Stimulated activated CD4-positive, alpha-beta T cell treated with anti-CD3 and anti-CD28 coated beads, Interleukin-2, amount 100 ng/mL, for 24 hours (primary cell): ENCODE data around the gene RIT2.

Source experiments
- DNase-seq, 2 donors: peaks; one replicate each; pipeline ENCODE4 v3.0.0-alpha.2; 2020

Gene RIT2

DNA sequence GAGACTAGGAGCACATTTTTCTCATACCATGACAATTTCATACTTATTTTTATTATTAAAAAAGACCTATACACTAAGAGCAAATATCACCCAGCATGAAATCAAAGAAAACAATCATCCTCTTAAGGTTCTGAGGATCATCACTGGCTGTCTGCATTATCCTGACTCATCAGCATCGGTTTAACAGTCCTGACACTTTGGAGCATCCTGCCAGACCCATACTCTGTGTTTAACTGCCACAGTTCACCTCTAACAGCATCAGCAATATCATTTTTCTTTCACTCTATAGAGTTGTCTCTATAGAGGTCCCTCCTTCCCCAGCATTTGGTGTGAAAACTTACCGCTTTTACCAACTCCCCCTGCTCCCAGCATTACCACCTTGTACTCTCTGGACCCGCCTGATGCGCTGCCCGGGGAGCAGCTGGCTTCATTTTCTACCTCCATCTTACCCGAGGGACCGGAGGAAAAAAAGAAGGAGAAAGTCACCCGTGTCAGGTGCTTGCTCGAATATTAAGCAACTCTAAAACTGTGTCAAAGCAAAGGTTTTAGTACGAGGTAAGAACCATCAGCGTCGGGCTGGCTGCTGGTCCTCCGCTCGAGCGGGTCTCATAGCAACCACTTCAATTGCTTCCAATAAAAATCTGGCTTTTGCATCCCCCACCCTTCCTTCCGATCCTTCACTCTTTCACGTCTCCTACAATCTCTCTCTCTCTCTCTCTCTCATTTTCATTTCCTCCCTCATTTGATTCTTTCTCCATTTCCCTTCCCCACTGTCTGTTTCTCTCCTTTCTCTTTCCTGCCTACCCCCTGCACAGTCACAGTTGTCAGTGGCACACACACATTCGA is at the start of gene RIT2:
Gene RIT2 (minus strand): TSS at position 610 of the 846 bp plus-strand sequence.
- no peak for DNase-seq

DNA sequence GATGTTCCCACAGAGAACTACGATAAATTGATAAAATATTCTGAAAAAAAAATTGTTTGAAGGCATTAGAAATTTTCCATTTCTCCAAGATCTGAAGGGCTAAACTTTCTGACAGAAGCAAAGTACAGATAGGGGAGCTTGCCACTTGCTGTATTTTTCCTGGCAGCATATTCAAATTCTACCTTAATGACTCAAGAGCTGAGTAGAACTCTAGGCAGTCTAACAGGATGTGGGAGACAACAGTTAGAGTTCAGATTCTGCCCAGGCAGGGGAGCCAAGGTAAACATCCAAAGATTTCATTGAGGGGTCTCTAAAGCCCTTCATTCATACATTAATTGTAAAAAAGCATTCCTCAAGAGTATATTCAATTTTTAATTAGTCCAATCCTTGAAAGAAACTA is 46.0 kb upstream of the RIT2 start:
- no peak for DNase-seq

DNA sequence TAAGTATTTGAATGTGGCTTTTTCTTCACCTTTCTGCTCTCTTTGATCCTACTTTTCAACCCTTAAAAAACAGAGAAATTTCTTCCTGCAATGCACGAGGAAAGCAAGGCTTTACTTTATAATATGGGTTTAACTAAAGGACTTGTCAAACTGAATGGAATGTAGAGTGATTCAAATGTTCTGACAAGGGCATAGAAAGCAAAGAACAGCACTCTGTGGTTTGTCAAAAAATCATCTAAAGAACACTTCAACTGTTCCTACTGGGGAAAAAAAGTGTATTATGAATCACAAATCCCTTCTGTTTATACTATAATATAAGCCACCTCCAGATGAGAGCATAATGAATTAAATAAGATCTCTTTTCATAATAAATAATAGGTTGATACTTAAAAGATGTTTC is 45.0 kb upstream of the RIT2 start:
- no peak for DNase-seq

DNA sequence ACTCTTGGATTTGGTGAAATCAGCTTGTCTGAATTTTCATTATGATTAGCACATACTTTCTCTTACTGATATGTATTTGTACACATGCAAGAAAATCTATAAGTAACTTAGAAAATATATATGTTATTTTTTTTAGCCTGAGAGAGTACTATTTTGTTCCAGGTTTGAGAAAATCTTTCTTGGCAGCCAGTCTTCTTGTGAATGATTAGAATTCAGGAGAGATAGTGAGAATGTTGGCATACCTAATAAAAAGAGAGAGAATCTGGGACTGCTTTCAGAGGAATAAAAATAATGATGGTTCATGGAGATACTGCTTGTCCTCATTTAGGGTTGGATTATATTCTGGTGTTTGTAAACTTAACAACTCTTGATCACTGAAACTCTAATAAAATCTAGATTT is 44.4 kb upstream of the RIT2 start:
- DNase-seq, result no peak

DNA sequence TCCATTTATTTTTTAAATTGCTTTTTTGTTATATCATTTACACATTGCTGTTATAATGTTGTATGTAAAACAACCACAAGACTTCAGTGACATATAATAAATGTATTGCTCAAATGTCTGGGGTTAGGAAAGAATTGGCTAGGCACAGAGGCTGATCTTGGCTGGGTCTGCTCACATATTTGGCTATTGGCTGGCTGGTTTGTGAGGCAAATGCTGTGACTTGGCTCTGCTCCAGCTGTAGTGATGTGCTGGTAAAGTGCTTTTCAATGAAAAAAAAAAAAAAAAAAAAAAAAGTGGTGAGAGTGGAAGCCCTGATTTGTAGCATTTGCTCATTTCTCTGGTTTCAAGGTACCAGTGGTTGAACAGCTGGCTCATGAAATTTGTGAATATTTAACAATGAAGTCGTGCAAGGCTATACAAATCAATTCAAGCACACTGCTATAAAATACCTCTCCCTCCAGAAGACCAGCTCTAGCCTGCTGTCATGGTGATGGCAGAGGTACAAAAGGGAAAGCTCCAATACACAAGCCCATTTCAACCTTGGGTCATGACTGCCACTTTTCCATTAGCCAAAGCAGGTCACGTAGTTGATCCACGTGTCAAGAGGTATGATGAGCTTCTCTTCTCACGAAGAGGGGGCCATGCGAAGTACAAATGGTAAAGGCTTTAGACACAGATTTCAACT is 43.7 kb upstream of the RIT2 start:
- no peak for DNase-seq

DNA sequence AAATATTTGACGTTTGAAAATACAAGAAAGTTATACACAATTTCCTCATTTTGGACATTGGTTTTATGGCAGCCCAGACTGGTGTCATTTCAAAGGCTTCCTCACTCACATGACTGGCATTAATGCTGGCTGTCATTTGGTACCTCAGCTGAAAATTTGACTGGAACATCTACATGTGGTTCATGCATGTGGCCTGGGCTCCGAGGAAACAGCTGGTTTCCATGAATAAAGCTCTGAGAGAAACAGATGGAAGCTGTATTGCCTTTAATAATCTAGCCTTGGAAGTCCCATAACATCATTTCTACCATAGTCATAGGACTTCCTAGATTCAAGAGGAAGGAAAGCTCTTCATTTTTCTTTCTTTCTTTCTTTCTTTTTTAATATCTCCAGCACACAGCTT is 42.9 kb upstream of the RIT2 start:
- no peak for DNase-seq

DNA sequence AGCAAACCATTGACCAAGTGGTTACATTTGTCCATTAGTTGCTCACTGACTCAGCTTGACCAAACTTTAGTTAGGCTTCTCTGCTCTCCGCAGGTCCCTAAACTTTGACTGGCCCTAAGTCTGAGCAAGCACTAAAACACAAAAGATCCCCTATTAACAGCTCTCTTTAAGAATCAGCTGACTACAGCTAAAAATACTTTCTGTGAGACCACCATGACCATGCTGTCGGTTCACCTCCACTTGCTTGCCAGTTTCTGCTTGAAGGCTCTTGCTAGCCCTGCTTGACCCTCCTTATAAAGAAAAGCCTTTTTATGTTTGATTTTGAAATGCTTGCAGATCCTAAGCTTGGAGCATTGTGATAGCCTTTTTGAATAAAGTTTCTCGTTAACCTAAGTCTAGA is 40.4 kb upstream of the RIT2 start:
- no peak for DNase-seq

DNA sequence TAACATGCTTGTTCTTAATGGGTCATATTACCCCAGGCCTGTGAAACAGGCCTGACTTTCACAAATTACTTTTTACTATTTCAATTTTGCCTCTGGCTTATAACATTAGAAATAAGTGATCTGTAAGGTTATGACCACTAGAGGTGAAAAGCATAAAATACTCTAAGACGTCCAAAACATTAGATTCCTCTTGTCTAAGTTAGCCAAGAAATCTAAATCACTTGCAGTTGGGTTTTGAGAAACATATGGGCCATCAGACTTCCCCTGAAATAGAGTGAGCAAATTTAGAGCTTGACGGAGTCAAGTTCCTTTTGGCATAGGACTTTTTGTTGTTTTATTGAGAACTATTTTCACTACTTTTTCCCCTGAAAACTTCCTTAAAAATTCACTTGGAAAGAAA is 32.7 kb upstream of the RIT2 start:
- no peak for DNase-seq

DNA sequence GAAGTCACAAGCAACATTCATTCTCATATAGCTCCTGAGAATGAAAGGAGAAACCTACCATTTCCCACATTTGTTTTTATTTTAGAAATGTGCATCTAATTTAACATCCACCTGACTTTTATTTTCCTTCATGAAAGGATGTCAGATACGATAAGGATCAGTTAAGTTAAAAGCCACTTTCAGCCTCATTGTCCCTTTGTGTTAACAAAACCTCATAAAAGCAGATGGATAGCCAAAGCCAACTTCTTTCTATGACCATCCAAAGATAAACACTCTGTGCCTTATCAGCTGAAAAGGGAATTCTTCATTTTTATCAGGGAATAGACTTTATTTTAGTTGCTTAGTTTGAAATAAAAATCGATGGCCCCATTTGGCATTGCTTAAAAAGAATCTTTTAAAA is 25.7 kb upstream of the RIT2 start:
- no peak for DNase-seq

DNA sequence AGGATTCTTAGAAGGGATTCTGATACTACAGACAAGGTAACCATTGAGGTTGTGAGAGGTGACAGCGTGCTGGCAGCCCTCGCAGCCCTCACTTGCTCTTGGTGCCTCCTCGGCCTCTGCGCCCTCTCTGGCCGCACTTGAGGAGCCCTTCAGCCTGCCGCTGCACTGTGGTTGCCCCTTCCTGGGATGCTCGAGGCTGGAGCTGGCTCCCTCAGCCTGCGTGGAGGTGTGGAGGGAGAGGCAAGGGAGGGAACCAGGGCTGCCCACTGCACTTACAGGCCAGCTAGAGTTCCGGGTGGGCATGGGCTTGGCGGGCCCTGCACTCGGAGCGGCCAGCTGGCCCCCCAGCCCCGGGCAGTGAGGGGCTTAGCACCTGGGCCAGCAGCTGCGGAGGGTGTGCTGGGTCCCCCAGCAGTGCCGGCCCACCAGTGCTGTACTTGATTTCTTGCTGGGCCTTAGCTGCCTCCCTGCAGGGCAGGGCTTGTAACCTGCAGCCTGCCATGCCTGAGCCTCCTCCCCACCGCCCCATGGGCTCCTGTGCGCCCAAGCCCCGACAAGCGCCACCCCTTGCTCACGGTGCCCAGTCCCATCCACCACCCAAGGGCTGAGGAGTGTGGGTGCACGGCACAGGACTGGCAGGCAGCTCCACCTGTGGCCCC is 23.9 kb upstream of the RIT2 start:
- DNase-seq, result no peak

DNA sequence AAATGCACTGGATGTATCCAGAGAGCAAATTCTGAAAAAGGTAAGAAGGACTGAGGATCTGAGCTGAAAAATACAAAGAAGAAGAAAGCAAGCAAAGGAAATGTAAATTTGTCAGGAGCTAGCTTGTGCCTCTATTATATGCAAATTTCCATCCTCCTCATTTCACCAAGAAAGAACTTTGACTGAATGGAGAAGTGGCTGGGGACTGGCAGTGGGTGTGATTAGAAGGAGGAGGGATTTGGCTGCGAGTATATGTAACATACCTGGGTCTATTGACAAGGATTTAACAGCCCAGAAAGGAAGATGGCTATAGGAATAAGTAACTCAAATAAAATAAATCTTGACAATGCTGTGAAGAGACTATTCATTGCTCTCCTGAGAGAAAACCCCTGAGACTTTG is 19.4 kb upstream of the RIT2 start:
- no peak for DNase-seq

DNA sequence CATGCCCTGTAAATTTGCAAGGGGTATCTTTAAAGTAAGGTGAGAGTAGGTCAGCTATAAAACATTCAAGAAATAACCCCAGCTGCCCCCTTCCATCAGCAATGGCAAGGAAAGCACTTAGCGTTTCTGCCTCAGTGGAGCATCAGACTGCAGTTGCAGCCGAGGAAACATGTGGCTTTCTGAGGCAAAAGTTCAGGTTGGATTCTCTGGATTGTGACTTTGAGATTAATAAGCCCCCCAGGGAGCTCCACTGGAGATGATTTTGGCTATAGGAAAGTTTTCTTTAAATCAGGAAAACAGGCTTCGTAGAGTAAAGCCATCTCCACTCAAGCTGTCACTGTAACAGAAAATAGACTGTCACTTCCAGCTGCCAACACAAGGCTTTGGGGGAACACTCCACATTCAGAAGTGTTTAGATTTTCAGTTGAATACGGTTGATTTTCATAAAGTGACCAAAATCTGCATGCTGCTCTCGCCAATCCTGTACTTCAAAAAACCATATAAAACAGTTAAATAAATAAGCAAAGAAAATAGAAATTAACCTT is 15.3 kb upstream of the RIT2 start:
- DNase-seq, result no peak

DNA sequence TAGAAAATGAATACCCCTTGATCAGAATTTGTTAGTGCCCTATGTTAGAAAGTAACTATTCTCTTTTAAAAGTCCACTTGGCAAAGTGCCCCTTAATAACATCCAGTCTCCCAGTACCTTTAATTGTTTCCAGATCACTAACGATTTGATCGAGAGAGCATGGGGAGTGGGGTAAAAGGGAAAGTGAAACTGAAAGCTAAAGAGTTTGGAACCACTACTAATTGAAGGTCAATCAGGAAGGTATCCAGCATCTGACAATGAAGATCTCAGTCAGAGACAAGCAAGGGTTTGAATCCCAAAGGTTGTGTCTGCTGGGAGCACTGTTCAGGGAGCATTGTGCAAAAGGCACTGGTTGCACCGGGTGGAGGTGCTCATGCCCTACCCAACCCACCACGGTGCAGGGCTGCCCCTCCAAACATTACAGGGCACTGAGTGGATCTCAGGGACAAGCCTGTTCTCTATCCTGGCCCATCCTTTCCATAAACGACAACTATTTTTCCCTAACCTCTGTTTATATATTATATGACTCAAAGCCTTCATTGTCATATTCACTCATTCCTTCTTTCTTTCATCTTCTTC is 14.6 kb upstream of the RIT2 start:
- DNase-seq, result no peak

DNA sequence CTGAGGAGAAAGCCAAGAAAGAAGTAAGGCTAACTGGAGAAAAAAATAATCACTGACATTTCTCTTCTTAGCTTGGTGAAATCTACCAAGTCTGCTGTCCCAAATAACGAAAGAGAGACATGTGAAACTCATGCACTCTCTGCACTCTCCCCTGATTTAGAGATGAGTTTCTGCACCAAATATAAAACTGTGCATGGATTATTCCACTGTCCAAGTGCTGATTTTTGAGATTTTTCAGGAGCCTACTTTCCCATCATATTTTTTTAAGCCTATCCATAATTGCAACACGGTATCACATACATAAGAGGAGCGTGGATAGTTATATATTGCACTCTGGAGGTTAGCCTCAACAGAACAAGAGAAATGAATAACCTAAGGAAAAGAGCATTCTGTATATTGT is 10.0 kb upstream of the RIT2 start:
- DNase-seq, result no peak

DNA sequence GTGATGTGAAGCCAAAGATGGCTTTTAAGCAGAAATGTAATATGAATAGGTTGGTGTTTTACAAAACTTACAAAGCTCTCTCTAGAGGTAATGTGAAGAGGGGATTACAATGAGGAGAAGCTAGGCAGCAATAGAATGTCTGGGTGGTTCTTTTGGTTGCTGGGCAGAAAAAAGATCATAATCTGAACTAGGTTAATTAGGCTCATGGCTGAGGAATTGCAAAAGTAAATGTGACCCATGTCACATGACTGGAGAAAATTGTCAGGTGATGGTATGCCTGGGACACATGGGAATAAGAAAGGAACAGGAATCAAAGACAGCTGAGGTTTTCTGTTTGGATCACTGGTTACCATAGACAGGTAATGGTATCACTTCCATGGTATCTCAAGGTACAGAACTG is 7.5 kb upstream of the RIT2 start:
- DNase-seq, result no peak

DNA sequence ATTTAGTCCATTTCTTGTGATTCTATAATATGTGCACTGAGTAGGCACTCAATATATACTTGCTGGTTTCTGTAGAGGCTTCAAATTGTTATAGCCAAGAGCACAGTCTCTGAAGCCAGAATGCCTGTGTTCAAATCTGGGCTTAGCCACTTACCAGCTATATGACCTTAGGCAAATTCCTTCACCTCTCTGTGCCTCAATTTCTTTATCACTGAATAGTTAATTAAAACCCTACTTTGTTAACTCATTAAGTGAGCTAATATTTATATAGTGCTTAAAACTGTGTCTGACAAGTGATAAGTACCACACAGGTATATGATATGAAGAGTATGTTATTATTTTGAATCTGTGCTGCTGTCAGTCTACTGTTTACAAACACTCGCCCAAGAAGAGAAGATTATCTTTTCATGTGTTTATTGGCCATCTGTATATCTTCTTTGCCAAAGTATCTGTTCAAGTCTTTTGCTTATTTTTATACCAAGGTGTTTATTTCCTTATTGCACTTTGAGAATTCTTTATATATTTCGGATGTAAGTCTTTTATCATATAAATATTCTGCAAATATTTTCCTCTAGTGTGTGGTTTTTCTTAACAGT is 1.3 kb upstream of the RIT2 start:
- DNase-seq, result no peak

DNA sequence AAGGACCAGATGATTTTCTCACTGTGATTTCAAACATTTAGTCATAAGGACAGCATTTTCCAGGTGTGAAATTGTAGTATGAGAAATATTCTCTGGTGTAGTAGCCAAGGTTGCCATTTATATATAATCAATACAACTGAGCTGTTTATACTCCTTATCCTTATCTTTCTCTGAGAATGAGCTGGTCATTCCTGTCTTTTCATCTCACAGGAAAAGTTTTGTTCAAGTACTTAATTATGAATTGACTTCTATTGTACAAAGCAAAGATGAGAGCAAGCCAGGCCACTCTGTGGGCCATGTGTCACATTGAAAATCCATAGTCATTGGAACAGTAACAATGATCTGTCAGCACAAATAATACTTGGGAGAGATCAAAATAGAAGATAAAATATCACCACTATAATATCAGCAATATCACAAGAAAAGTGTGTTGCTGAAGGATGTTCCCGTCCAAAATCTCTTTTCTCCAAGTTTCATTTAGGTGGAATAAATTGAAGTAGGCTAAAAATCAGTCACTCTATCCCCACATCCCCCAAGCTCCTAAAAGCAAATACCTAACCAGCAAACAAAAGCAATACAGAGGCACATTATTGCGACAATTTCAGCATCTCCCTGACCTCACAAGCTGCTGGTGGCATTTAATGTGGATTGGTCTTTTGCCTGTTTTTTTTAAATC is 2.1 kb downstream of the RIT2 start:
- DNase-seq, result no peak

DNA sequence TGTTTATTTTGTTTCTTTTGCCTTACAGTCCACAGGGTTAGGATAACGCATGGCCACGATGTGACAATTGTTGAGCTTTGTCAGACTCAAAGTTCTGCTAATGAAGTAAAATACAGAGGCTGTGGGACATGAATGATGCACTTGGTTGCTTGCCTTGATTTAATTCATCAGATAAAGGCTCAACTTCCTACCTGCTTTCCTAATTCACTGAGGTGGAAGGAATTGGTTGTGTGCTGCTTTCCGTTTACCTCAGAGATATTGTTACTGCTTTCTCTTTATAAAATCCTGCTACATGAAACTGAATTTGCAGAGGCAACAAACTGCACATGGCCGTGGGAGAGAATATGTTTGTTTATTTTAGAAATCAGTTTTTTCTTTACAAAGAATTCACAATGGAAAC is 6.6 kb downstream of the RIT2 start:
- no peak for DNase-seq

DNA sequence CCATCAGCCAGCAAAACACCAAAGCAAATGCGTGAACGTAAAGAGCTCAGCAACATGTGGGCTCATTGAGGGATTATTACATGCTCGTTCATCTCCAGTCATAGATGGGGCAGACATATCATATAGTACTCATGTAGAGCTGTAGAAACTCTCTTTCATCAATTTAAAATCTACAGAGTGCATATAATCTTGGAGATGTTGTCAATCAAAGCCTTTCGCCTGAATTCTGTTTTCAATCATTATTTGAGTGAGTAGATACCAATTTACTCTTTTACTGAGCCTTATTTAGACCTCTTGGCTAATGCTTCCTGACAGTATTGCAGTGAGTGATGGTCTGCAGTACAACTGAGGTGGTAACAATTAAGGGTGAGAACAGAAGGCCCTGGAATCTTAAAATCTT is 7.0 kb downstream of the RIT2 start:
- DNase-seq, result no peak

DNA sequence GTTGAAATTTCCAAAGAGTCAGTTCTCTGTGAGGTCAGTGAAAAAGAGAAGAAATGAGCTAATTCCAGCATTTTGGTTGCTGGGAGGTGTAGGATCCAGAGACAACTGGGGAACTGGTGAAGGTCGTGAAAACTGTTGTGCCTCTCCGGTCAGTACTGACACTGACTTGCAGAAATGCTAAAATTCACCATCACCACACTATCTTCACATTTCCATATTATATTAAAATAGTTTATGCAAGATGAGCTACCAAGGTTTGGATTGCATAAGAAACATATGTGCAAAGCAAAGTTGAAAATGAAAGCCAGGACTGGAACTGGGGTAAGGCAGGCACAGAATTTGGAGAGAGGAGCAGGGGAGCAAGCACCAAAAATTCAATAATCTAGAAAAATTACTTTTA is 21.8 kb downstream of the RIT2 start:
- DNase-seq, result no peak

DNA sequence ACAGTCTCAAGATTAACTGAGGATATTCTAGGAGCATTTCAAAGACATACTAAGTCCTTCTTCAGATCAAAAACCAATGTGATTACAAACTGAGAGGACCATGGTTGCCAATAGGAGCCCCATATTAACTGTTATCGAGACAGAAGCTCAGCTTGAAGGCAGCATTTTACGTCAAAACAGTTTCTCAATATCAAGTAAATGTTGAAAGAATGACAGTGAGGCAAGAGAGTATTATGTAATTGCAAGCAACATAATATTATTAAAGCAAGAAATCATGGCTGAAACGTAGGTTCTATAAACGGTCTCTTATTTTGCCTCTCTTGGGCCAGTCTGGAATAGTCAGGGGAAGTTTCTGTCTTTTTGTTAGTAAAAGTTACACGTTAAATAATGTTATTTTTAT is 22.9 kb downstream of the RIT2 start:
- DNase-seq, result no peak

DNA sequence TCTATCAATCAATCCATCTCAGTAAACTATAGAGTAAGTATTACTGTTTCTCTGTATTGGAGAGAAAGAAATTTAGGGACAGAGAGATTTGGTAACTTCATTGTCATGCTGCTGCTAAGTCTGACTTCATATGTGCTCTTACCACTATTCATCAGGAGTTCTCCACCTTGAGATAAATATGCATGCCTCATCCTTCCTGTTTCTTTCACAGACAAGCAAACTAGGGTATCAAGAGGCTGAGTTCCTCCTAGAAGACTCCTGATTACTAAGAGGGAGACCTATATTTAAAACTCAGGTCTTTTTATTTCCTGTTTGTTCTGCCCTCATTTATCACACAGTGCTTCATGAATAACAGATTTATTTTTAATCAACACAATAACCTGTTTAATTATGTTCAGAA is 34.1 kb downstream of the RIT2 start:
- DNase-seq, result no peak

DNA sequence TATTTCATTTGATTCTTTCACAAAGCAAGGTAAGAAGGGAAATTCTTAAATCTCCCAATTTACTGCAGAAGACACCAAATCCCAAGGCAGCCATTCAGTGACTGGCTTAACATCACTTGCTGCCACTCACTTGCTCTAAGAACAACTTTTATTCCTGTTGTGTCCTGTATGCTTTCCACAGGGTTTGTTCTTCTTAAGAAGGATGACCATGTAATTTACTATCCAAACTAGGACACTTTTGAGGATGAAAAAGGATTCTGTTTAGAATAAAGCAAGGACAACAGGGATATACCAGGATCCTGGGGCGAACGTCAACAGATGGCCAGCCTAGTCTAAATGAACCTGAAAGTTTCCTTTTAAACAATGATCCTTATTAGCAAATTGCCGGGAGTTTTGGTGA is 34.8 kb downstream of the RIT2 start:
- no peak for DNase-seq
